ENCODE data around the gene FBF1. TPM values are rescaled to one million over a fixed set of nuclear protein-coding genes. Genes with fewer than 3 reads are reported as not detected.

FBF1 gene
- total and polyA plus RNA-seq, 9 of the 15 experiments (the other 6 are each of a cell fraction or from before 2014, with no cell fraction given), result 0.46 to 14.9 (median 7.5) TPM

DNA sequence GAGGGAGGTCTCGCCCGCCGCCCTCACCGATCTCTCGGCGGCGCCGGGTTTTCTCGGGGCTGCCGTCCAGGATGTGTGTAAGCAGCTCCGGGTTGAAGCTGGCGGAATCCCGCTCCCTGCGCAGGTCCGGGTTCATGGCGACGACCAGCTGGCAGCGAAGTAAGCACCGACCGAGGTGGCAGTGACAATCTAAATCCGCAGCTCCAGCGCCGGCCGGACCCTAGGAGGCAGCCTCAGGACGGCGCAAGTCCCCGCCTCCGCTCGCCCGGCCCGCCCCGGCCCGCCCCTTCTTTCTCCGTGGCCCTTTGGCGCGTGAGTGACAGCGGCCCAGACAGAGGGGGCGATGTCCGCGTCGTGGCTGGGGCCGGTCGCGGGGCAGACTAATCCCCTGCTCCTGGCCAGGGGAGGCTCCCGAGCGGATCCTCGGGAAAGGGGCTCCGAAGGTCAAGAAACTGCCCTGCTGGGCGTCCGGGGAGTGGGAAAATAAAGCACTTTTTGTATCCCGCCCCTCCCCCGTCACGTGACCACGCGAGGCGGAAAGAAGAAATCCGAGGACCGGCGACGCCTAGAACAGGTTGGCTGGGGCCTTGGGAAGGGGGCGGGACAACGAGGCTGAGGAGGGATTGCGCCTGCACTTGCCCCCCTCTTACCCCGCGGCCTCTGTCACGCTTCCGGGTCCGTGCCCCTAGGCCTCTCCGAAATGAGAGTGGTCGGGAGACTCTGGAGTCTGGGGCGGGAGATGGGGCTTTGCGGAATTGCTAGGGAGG is 38.3 kb upstream of the FBF1 start, which contains the start of the genes ACOX1 and TEN1:
Gene ACOX1, minus strand, starts transcription at position 229 of the 767 bp plus-strand sequence. Its CDS starts 93 bp downstream, at position 136.
Gene TEN1, plus strand, starts transcription at position 303 of the 767 bp plus-strand sequence. CDS start 6,953 bp downstream, outside the sequence.
- ChIA-PET POLR2A (interaction anchor here (0.6 to 1.5 kb wide), 13 partner anchors 13 to 874 kb away, joined by 3 to 6 read pairs (median 3); partner anchors contain the start of gene SRP68), CTCF (ENCODE audit: low intra/inter-chr PET ratio) (interaction anchor here (1.1 kb wide), 1 partner anchor 21 kb away, joined by 3 read pairs; no protein-coding TSS in a partner anchor)
- ATAC-seq (peak; percentile 94), FAIRE-seq (peak; percentile 76), DNase-seq (ENCODE audit: extremely low read depth in 1 of 4, low spot score in 3 of 4) (peak; percentile 91 to 98 (median 92))
- Histone ChIP-seq H2AFZ (ENCODE audit: low read depth, low read length) (peak within 1 kb of the TSS; percentile 95), H3K4me2 (ENCODE audit: insufficient read depth, low read length) (peak within 1 kb of the TSS; percentile 96), H4K20me1 (replicated peaks; ENCODE audit: control insufficient read depth, insufficient read depth, low read length) (no peaks in the 10 kb centered on the region), H3K4me1 (replicated peaks in 1 of 2; ENCODE audit: control insufficient read depth in 2 of 2, insufficient read depth in 2 of 2, low read length in 2 of 2) (peaks cover 34 to 39% of the 10 kb centered on the region in 2 experiments), H3K36me3 (ENCODE audit: control insufficient read depth, insufficient read depth, low read length) (peaks cover 3% of the 10 kb centered on the region; the same call in 1 of the 3 replicates), H3K27me3 (ENCODE audit: control insufficient read depth in 2 of 2, insufficient read depth in 2 of 2, low read length in 2 of 2) (no peaks in the 10 kb centered on the region), H3K27ac (ENCODE audit: extremely low read depth, low read depth, low read length) (peak within 1 kb of the TSS; percentile 78), H3K9me1 (ENCODE audit: control insufficient read depth, insufficient read depth, low read length) (no peaks in the 10 kb centered on the region), H3K9ac (ENCODE audit: insufficient read depth in 1 of 2, low read depth in 2 of 2, low read length in 2 of 2) (peak within 1 kb of the TSS; percentile 79 to 96), H3K9me3 (replicated peaks; ENCODE audit: control insufficient read depth, insufficient read depth, low read depth, low read length) (no peaks in the 10 kb centered on the region), H3K79me2 (ENCODE audit: control insufficient read depth, insufficient read depth, low read length) (peaks cover 36% of the 10 kb centered on the region), H3K4me3 (peak within 1 kb of the TSS; percentile 67)
- in situ Hi-C loops (cut with MboI) (no loop called here), intact Hi-C loops (cut with micrococcal nuclease) (loop anchor here (5.0 to 10.0 kb wide), 2 partner anchors 37 to 194 kb away; partner anchors contain the start of genes FBF1 and UNK)
- BruUV-seq (replicated peaks), result no TSS peak
- under 1% methylated on average over 48 of the region's 72 CpGs for WGBS (ENCODE audit: insufficient coverage, low coverage, missing lambda C conversion rate)
- no peak for TF ChIP-seq E2F3 (CRISPR knock-in tag; IDR thresholded peaks at IDR 0.05)
- TF ChIP-seq SRSF1 (IDR thresholded peaks at IDR 0.05; ENCODE audit: low read depth, low read length), result no peak
- peak; percentile 91 for TF ChIP-seq TAF9B (IDR thresholded peaks at IDR 0.05; ENCODE audit: partially characterized antibody)
- no peak; the same call in 1 of the 2 replicates for TF ChIP-seq ZNF766 (CRISPR knock-in tag; conservative IDR thresholded peaks at IDR 0.05)
- no peak for TF ChIP-seq MAFG (tag; conservative IDR thresholded peaks at IDR 0.05)
- TF ChIP-seq, protein P1, sequence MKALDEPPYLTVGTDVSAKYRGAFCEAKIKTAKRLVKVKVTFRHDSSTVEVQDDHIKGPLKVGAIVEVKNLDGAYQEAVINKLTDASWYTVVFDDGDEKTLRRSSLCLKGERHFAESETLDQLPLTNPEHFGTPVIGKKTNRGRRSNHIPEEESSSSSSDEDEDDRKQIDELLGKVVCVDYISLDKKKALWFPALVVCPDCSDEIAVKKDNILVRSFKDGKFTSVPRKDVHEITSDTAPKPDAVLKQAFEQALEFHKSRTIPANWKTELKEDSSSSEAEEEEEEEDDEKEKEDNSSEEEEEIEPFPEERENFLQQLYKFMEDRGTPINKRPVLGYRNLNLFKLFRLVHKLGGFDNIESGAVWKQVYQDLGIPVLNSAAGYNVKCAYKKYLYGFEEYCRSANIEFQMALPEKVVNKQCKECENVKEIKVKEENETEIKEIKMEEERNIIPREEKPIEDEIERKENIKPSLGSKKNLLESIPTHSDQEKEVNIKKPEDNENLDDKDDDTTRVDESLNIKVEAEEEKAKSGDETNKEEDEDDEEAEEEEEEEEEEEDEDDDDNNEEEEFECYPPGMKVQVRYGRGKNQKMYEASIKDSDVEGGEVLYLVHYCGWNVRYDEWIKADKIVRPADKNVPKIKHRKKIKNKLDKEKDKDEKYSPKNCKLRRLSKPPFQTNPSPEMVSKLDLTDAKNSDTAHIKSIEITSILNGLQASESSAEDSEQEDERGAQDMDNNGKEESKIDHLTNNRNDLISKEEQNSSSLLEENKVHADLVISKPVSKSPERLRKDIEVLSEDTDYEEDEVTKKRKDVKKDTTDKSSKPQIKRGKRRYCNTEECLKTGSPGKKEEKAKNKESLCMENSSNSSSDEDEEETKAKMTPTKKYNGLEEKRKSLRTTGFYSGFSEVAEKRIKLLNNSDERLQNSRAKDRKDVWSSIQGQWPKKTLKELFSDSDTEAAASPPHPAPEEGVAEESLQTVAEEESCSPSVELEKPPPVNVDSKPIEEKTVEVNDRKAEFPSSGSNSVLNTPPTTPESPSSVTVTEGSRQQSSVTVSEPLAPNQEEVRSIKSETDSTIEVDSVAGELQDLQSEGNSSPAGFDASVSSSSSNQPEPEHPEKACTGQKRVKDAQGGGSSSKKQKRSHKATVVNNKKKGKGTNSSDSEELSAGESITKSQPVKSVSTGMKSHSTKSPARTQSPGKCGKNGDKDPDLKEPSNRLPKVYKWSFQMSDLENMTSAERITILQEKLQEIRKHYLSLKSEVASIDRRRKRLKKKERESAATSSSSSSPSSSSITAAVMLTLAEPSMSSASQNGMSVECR (CRISPR knock-in tag; IDR thresholded peaks at IDR 0.05), result peak; percentile 60
- TF ChIP-seq, protein P2, sequence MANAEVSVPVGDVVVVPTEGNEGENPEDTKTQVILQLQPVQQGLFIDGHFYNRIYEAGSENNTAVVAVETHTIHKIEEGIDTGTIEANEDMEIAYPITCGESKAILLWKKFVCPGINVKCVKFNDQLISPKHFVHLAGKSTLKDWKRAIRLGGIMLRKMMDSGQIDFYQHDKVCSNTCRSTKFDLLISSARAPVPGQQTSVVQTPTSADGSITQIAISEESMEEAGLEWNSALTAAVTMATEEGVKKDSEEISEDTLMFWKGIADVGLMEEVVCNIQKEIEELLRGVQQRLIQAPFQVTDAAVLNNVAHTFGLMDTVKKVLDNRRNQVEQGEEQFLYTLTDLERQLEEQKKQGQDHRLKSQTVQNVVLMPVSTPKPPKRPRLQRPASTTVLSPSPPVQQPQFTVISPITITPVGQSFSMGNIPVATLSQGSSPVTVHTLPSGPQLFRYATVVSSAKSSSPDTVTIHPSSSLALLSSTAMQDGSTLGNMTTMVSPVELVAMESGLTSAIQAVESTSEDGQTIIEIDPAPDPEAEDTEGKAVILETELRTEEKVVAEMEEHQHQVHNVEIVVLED (CRISPR knock-in tag; IDR thresholded peaks at IDR 0.05), result peak; percentile 33
- TF ChIP-seq NELFE (IDR thresholded peaks at IDR 0.05; ENCODE audit: insufficient read depth, insufficient read length), result no peak
- no peak for TF ChIP-seq SMARCA4 (IDR thresholded peaks at IDR 0.05)
- TF ChIP-seq ZNF764 (CRISPR knock-in tag; IDR thresholded peaks at IDR 0.05; ENCODE audit: low read depth), result peak; percentile 55; the same call in 1 of the 2 replicates
- TF ChIP-seq DIDO1 (tag; IDR thresholded peaks at IDR 0.05; ENCODE audit: low read depth), result no peak
- TF ChIP-seq TSC22D4 (tag; IDR thresholded peaks at IDR 0.05), result no peak
- peak; percentile 82; the same call in 1 of the 2 replicates for TF ChIP-seq LCOR (CRISPR knock-in tag; IDR thresholded peaks at IDR 0.05)
- peak in 1 of 2 experiments; percentile 50; a peak in 2 of 4 replicates for TF ChIP-seq ARNT (IDR thresholded peaks at IDR 0.05)
- TF ChIP-seq ZFP36 (IDR thresholded peaks at IDR 0.05; ENCODE audit: low read depth, low read length, partially characterized antibody), result no peak
- TF ChIP-seq NCOA2 (IDR thresholded peaks at IDR 0.05; ENCODE audit: partially characterized antibody in 2 of 2), result no peak
- no peak for TF ChIP-seq MIER1 (IDR thresholded peaks at IDR 0.05; ENCODE audit: low read depth)
